GM10266 (cell line): ENCODE measurements around the gene DBN1.

Experiments
- DNase-seq: peaks from one replicate; pipeline ENCODE4 v3.0.0; 2012; ENCODE audit errors: extremely low spot score
- TF ChIP-seq, protein P1 (sequence below): IDR thresholded peaks from 2 replicates; pipeline ENCODE4 v1.5.1; 2012; ENCODE audit warnings: mild to moderate bottlenecking, low read depth; ENCODE audit not compliant: control insufficient read depth, insufficient read depth; ENCODE audit errors: missing control alignments

Gene DBN1

DNA sequence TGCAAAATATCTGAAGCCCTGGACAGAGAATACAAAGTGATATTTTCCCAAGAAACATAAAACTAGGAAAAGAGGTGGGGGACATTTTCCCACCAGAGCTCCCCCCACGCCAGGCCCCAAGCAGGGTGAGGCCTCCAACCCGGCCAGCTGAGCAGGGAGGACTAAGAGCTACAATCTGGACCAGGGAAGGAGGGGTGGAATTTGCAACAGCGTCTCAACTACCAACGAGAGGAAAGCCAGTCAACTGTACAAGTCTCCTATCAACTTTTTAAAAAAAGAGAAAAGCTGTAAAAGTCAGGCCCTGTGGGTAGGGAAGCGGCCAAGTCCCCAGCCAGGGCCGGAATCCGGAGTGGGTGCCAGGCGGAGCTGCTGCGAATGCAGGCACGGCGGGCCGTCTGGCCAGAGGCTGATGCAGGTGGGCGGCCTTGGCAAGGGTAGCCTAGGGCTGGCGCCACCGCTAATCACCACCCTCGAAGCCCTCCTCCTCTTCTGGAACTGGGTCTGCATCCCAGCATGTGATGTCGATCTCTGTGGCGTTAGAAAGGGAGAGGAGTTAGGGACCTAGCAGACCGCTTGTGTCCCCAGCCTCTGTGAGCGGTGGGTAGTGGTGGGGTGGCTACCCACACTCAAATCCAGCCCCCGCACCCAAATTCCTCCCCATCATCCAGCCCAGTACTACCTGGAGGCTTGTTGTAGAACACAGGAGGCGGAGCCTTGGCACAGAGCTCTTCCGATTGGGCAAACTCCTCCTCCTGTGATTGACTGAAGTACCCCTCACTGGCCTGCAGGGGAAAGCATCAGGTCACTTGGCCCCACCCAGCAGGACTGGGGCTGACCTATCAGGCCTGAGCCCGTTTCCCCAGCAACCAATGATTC is 16.2 kb downstream of the DBN1 start:
- TF ChIP-seq, protein P1, sequence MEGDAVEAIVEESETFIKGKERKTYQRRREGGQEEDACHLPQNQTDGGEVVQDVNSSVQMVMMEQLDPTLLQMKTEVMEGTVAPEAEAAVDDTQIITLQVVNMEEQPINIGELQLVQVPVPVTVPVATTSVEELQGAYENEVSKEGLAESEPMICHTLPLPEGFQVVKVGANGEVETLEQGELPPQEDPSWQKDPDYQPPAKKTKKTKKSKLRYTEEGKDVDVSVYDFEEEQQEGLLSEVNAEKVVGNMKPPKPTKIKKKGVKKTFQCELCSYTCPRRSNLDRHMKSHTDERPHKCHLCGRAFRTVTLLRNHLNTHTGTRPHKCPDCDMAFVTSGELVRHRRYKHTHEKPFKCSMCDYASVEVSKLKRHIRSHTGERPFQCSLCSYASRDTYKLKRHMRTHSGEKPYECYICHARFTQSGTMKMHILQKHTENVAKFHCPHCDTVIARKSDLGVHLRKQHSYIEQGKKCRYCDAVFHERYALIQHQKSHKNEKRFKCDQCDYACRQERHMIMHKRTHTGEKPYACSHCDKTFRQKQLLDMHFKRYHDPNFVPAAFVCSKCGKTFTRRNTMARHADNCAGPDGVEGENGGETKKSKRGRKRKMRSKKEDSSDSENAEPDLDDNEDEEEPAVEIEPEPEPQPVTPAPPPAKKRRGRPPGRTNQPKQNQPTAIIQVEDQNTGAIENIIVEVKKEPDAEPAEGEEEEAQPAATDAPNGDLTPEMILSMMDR = peak; percentile 32

DNA sequence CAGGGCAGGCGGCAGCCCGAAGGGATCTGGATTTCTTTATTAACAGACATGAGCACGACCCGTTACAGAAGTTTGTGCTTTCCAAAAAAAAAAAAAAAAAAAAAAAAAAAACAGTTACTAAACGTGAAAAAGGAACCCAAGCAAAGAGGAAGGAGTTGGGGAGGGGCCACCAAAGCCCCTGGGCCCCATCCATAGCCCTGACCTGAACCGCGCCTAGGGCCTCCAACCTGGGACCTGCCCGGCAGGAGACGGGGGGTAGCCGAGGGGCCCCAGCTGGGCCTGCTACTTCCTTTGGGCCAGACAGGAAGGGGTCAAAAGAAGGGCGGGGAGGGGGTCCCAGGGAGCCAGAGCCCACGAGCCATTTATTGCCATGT is 16.9 kb downstream of the DBN1 start:
- TF ChIP-seq, protein P1 = no peak

More for the DNA sequence above, 16.2 kb downstream of the DBN1 start:
- DNase-seq = peak; percentile 94

DNA sequence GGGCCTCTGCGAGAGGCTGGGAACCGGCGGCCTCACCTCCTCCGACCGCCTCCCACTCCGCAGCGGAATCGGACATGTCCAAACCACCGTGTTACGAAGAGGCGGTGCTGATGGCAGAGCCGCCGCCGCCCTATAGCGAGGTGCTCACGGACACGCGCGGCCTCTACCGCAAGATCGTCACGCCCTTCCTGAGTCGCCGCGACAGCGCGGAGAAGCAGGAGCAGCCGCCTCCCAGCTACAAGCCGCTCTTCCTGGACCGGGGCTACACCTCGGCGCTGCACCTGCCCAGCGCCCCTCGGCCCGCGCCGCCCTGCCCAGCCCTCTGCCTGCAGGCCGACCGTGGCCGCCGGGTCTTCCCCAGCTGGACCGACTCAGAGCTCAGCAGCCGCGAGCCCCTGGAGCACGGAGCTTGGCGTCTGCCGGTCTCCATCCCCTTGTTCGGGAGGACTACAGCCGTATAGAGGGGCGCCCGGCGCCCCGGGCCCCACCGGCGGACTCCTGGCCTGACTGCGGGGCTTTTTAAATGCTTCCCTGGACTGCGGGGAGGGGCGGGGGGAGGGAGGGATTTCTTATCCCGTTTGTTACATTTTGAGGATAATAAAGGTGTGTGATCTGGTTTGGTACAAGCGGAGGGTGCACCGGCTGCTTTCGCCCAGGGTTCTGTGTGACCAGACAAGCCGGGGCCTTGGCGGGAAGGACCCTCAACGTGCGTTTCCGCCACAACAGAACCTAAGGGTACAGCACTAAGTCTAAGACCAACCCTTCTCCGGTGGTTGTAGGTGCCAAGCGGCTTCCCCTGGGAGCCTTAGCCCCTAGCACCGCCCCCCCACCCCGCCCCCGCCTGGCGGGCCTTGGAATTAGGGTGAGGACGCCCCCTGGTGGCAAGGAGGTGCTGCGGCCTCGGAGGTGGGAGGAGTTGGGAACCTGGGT is 17.5 kb downstream of the DBN1 start:
- peak; percentile 96 for DNase-seq
- TF ChIP-seq, protein P1 = peak; percentile 98

More for the DNA sequence above, 16.9 kb downstream of the DBN1 start:
- no peak for DNase-seq

DNA sequence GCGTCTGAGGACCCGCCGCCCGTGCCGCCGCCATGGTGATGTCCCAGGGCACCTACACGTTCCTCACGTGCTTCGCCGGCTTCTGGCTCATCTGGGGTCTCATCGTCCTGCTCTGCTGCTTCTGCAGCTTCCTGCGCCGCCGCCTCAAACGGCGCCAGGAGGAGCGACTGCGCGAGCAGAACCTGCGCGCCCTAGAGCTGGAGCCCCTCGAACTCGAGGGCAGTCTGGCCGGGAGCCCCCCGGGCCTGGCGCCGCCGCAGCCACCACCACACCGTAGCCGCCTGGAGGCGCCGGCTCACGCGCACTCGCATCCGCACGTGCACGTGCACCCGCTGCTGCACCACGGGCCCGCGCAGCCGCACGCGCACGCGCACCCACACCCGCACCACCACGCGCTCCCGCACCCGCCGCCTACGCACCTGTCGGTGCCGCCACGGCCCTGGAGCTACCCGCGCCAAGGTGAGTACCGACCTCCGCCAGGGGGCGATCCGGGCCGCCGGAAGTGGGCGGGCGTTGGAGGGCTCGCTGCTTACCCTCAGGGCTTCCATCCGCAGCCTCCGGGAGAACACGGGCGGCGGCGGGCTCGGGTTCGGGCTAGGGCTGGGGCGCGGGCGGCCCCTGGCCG is 18.3 kb downstream of the DBN1 start:
- TF ChIP-seq, protein P1 = peak; percentile 94
- DNase-seq = peak; percentile 95

DNA sequence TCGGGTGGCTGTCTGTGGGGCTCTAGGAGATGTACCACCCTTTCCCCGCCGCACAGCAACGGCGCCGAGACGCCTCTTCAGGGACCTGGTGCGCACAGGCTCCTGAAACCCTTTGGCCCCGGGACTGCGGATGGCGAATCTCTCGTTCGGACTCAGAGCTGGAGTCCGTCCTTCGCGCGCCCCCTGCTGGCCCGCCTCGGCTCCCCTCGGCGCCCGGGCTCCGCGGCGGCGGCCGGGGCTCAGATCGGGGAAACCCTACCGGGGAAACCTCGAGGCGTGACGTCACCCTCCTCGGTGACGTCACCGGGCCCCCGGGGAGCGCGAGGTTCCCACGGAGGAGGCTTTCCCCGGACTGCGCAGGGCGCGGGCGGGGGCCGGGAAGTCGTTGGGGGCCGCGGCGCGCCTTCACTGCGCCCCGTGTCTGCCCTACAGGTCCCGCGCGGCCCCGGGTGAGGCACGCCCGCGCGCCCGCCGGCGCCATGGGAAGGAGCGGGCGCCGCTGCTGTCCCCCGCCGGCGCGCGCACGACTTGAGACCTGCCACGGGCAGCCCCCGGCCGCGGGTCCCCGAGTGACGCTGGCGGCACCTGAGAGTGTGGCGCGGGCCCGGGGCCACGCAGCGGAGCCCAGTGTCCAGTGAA is 18.9 kb downstream of the DBN1 start:
- peak; percentile 99 for DNase-seq
- TF ChIP-seq, protein P1 = peak; percentile 99

DNA sequence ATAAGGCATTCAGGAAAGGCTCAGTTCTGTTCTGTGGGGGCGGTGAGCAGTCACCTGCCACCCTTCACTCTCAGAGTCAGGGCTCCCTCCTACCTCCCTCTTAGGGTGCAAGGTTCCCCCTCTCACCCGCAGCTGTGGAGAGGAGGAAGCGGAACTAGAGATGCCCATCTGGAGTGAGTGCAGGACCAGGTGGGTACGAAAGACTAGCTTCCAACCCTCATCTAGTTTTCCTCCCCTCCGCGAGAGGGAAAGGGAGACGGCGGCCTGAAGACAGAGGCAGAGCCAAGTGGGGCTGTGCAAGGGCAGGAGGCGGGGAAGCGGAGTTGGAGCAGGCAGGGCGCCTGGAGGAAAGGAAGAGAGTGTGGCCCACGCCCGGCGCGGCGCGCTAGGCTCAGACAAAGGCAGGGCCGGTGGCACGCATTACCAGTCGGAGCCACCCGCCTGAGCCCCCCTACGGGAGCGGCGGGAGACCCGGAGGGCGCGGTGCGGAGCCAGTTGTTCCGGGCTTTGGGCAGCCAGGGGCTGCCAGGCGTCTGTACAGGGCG is 19.5 kb downstream of the DBN1 start:
- no peak for DNase-seq
- TF ChIP-seq, protein P1 = no peak
